ENCODE measurements around the gene SP9. TPM values are rescaled to one million over a fixed set of nuclear protein-coding genes. Genes with fewer than 3 reads are reported as not detected.
A peak's percentile ranks its signal among the peaks of the same experiment; 100 is the strongest.

The SP9 gene
- total RNA-seq, 1 donor from 2014 or later = not detected

DNA sequence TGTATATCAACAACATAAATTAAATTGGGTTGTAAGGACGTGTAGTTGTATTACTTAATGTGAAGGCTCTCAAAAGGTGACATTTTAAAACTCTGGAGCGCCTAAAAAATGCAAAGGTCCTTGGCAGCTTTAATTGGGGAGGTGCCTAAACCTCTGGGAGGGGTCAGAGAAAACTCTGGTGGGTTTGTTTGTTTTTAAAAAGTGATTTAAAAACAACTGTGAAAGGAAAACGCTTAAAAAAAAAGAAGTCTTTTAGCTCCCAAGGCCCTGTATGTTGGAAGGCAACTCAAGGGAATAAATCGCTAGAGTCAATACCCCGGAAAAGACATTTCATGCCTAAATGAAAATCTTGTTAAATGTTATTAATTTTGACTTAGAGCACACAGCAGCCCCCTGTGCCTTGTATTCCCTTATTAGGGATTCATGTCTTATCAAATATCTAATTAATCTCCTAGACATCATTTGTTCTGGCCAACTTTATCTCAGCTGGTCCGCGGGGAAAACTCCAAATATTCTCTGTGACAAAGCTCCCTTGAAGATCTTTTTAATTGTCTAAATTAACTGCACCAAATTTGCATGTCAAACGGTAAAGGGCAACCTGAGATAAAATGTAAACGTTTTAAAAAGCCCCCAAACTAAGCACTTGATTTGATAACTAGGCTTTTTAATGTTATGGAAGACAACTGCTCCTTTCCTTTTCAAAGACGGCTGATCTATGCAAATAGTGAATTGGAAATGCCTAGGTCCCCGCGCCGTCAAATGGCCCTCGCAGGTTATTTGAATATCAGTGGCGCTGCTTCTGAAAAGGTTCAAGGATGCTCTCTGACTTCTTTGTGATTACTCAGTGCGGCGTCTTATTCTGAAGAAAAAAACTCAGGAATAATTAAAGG lies 4.2 kb downstream of the SP9 start:
- DNase-seq = no peak
- Mint-ChIP-seq H3K4me3 (ENCODE audit: unreplicated experiment) (peak overlapping the region; percentile 56), H3K9me3 (ENCODE audit: unreplicated experiment) (peaks cover 29% of the 10 kb centered on the region), H3K27me3 (ENCODE audit: unreplicated experiment) (peaks cover 39% of the 10 kb centered on the region), H3K4me1 (ENCODE audit: low read depth, unreplicated experiment) (peaks cover 18% of the 10 kb centered on the region), H3K36me3 (ENCODE audit: unreplicated experiment) (no peaks in the 10 kb centered on the region), H3K27ac (ENCODE audit: unreplicated experiment) (no peak overlapping the region)
- TF ChIP-seq, protein P1, sequence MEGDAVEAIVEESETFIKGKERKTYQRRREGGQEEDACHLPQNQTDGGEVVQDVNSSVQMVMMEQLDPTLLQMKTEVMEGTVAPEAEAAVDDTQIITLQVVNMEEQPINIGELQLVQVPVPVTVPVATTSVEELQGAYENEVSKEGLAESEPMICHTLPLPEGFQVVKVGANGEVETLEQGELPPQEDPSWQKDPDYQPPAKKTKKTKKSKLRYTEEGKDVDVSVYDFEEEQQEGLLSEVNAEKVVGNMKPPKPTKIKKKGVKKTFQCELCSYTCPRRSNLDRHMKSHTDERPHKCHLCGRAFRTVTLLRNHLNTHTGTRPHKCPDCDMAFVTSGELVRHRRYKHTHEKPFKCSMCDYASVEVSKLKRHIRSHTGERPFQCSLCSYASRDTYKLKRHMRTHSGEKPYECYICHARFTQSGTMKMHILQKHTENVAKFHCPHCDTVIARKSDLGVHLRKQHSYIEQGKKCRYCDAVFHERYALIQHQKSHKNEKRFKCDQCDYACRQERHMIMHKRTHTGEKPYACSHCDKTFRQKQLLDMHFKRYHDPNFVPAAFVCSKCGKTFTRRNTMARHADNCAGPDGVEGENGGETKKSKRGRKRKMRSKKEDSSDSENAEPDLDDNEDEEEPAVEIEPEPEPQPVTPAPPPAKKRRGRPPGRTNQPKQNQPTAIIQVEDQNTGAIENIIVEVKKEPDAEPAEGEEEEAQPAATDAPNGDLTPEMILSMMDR (IDR thresholded peaks at IDR 0.05; ENCODE audit: partially characterized antibody, unreplicated experiment) = no peak

DNA sequence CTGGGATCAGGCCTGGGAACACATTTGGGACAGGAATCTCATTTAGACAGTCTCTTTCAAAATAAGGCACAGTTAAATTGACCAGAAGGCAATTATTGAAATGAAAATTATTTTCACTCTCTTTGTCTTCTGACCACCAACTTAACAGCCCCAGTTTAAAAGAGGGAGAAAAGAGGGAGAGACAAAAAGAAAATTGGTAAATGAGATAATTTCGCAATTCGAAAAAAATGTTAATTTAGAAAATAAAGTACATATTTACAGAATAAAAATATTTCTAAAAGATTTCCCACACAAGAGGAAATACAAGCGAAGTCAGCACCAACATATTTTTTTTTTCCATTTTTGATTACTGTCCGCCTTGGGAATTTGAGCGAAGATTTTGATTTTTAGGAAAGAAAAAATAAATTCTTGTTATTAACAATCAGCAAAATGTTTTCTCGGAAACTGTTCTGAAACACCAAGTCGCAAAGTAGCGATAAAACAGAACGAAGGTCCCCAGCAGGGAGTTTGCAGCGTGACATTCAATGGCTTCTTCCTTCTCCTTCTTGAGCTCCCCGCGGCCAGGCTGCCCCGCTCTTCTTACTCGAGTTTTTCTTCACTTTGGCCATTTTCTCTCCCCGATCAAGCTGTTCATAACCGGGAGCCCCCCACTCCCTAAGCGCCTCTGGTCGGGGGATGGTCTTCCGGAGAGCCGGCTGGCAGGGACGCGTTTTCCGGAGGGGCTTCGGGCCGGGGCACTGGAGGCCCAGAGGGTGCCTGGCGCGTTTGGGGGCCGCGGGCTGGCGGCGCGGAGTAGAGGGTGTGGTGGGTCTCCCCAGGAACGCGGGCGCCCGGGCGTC lies 5.0 kb downstream of the SP9 start:
- H3K27me3 Mint-ChIP-seq (ENCODE audit: unreplicated experiment) = peaks cover 40% of the 10 kb centered on the region
- DNase-seq = peak; percentile 29
- peaks cover 20% of the 10 kb centered on the region for H3K4me1 Mint-ChIP-seq (ENCODE audit: low read depth, unreplicated experiment)
- TF ChIP-seq, protein P1 (IDR thresholded peaks at IDR 0.05; ENCODE audit: partially characterized antibody, unreplicated experiment) = no peak
- no peak overlapping the region for H3K27ac Mint-ChIP-seq (ENCODE audit: unreplicated experiment)
- H3K36me3 Mint-ChIP-seq (ENCODE audit: unreplicated experiment) = no peaks in the 10 kb centered on the region
- H3K4me3 Mint-ChIP-seq (ENCODE audit: unreplicated experiment) = peak overlapping the region; percentile 79
- peaks cover 31% of the 10 kb centered on the region for H3K9me3 Mint-ChIP-seq (ENCODE audit: unreplicated experiment)

DNA sequence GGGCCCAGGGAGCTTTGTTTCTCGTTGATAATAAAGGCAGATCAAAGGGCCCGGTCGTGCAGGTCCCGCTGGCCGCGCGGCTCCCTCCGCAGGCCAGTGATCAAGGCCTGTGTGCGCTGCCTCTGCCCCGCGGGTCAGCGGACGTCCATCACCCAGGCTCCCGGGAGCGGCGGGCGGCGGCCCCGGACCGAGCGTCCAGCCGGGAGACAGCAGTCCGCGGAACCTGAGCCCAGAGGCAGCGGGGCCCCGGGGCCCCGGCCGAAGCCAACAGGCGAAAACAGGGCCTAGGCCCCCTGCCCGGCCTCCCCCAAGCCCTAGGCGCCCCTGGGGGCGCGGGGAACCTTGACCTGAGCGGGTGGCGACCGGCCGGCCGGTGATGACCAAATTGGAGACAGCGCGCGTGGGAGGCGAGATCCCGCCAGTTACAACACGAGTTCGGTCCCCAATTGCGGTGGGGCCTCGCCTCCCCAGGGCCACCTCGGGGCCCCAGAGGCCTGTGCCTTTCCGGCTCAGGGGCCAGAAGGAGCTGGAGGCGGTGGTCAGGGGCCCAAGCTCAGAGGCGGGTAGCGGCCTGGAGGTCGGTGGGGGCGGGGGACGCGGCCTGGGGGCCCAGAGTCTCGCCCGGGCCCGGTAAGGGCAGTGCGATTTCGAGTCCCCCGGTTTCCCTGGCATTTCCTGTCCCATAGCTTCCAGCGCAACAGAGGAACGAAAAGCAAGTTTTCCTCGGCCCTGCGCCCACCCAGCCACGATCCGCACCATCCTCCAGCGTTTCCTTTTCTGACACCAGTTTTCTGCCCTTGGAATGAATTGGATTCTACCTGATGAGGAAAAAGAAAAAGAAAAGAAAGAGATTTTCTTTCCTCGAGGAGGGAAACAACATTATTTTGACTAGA lies 5.9 kb downstream of the SP9 start:
- Mint-ChIP-seq H3K36me3 (ENCODE audit: unreplicated experiment) (no peaks in the 10 kb centered on the region), H3K4me3 (ENCODE audit: unreplicated experiment) (peak overlapping the region; percentile 81), H3K4me1 (ENCODE audit: low read depth, unreplicated experiment) (peaks cover 20% of the 10 kb centered on the region), H3K9me3 (ENCODE audit: unreplicated experiment) (peaks cover 24% of the 10 kb centered on the region), H3K27ac (ENCODE audit: unreplicated experiment) (peak overlapping the region; percentile 38), H3K27me3 (ENCODE audit: unreplicated experiment) (peaks cover 37% of the 10 kb centered on the region)
- peak; percentile 67 for DNase-seq
- TF ChIP-seq, protein P1 (IDR thresholded peaks at IDR 0.05; ENCODE audit: partially characterized antibody, unreplicated experiment) = no peak

DNA sequence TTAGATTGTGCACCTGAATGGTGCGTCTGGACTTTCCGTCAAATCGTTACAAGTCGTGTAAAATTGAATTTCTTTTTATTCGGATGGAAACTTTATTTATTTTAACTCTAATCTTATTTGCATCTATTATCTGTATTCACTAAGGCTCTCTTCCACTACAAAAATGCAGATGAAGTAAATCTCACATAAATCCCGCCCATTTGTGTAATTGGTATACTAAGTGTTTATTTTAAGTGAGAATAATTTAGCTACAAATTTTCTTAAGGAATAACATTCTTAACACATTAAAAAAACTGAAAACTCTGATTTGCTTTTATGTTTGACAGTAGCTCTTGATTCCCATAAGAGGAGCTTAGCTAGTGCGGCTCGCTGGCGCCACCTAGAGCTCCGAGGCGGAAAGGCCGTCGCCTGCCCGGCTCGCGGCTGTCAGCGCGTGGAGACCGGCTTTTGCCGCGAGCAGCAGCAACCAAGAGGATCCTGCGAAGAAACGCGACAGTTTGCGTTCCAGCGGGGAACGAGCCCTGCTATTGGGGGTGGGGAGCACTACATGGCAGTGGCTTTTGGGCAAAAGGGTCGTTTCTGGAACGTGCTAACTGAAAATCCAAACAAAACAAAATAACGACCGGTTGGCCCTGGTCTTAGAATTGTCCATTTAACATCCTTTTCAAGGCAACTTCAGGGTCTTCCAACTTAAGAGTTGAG lies 6.7 kb downstream of the SP9 start:
- Mint-ChIP-seq H3K36me3 (ENCODE audit: unreplicated experiment) (no peaks in the 10 kb centered on the region), H3K4me3 (ENCODE audit: unreplicated experiment) (peak overlapping the region; percentile 81), H3K27ac (ENCODE audit: unreplicated experiment) (peak overlapping the region; percentile 38), H3K9me3 (ENCODE audit: unreplicated experiment) (peaks cover 24% of the 10 kb centered on the region), H3K4me1 (ENCODE audit: low read depth, unreplicated experiment) (peaks cover 20% of the 10 kb centered on the region), H3K27me3 (ENCODE audit: unreplicated experiment) (peaks cover 37% of the 10 kb centered on the region)
- TF ChIP-seq, protein P1 (IDR thresholded peaks at IDR 0.05; ENCODE audit: partially characterized antibody, unreplicated experiment) = peak; percentile 96
- peak; percentile 95 for DNase-seq

Measured in glutamatergic neuron (in vitro differentiated cells).